Measurements from ENCODE around the gene PDZD8.

The PDZD8 gene

GRCh38 chr10:117390420-117390819 is 15.2 kb upstream of the PDZD8 start:
- no peak for DNase-seq

- no peak for DNase-seq
Observed at GRCh38 chr10:117386805-117387204, 11.6 kb upstream of the PDZD8 start.

- no peak for DNase-seq
Observed at GRCh38 chr10:117382861-117383260, 7.6 kb upstream of the PDZD8 start.

GRCh38 chr10:117374506-117375359 is 507 bp downstream of the PDZD8 start:
- DNase-seq, result no peak

GRCh38 chr10:117373823-117374505 is 1.3 kb downstream of the PDZD8 start:
- no peak for DNase-seq

- no peak for DNase-seq
Observed at GRCh38 chr10:117370205-117370604, 5.0 kb downstream of the PDZD8 start.

GRCh38 chr10:117367718-117368117 is 7.5 kb downstream of the PDZD8 start:
- DNase-seq, result no peak

GRCh38 chr10:117366741-117367140 is 8.5 kb downstream of the PDZD8 start:
- DNase-seq, result no peak

- no peak for DNase-seq
Observed at GRCh38 chr10:117365612-117366011, 9.6 kb downstream of the PDZD8 start.

GRCh38 chr10:117364110-117364960 is 10.9 kb downstream of the PDZD8 start:
- DNase-seq, result no peak

GRCh38 chr10:117363028-117363427 is 12.2 kb downstream of the PDZD8 start:
- no peak for DNase-seq

- DNase-seq, result no peak
Observed at GRCh38 chr10:117362313-117362712, 12.9 kb downstream of the PDZD8 start.

GRCh38 chr10:117360994-117361667 is 14.1 kb downstream of the PDZD8 start:
- DNase-seq, result no peak

- no peak for DNase-seq
Observed at GRCh38 chr10:117360016-117360415, 15.2 kb downstream of the PDZD8 start.

GRCh38 chr10:117355072-117355471 is 20.2 kb downstream of the PDZD8 start:
- DNase-seq, result no peak

- DNase-seq, result no peak
Observed at GRCh38 chr10:117353684-117354083, 21.6 kb downstream of the PDZD8 start.

- no peak for DNase-seq
Observed at GRCh38 chr10:117352724-117353123, 22.5 kb downstream of the PDZD8 start.

- DNase-seq, result no peak
Observed at GRCh38 chr10:117351996-117352395, 23.2 kb downstream of the PDZD8 start.

GRCh38 chr10:117351558-117351957 is 23.7 kb downstream of the PDZD8 start:
- DNase-seq, result no peak

GRCh38 chr10:117350909-117351308 is 24.3 kb downstream of the PDZD8 start:
- no peak for DNase-seq

GRCh38 chr10:117348236-117348635 is 27.0 kb downstream of the PDZD8 start:
- no peak for DNase-seq

- DNase-seq, result no peak
Observed at GRCh38 chr10:117346574-117346973, 28.7 kb downstream of the PDZD8 start.

- DNase-seq, result no peak
Observed at GRCh38 chr10:117345143-117345542, 30.1 kb downstream of the PDZD8 start.

Measured in DMS 273 treated with DMSO at 0.1 percent for 48 hours (cell line).